Liver (tissue), 3 donors: Measurements from ENCODE around the gene DPH3.

Experiments used
- FOXA1 ChIP-seq: IDR thresholded peaks from 2 replicates; pipeline ENCODE4 v1.6.1; 2016; ENCODE audit warnings: antibody characterized with exemption
- GABPA ChIP-seq, 2 donors: IDR thresholded peaks in 1 of 2; conservative IDR thresholded peaks in 1 of 2; 2 replicates each; pipeline ENCODE4 v1.6.1; 2016; ENCODE audit warnings: antibody characterized with exemption in 2 of 2, mild to moderate bottlenecking in 1 of 2, moderate library complexity in 1 of 2
- JUND ChIP-seq, 2 donors: IDR thresholded peaks; 2 replicates each; pipeline ENCODE4 v1.6.1; 2016; ENCODE audit warnings: antibody characterized with exemption in 2 of 2
- NR2F2 ChIP-seq: IDR thresholded peaks from 2 replicates; pipeline ENCODE4 v1.6.1; 2016; ENCODE audit warnings: antibody characterized with exemption
- RAD21 ChIP-seq, 2 donors: IDR thresholded peaks; 2 replicates each; pipeline ENCODE4 v1.6.1; 2016; ENCODE audit warnings: antibody characterized with exemption in 2 of 2, mild to moderate bottlenecking in 2 of 2
- RXRA ChIP-seq, 2 donors: IDR thresholded peaks; 2 replicates each; pipeline ENCODE4 v1.6.1; 2017 to 2018; ENCODE audit warnings: antibody characterized with exemption in 2 of 2, mild to moderate bottlenecking in 1 of 2
- SP1 ChIP-seq: IDR thresholded peaks from 2 replicates; pipeline ENCODE4 v1.6.1; 2018; ENCODE audit warnings: antibody characterized with exemption, mild to moderate bottlenecking
- TAF1 ChIP-seq: conservative IDR thresholded peaks from 2 replicates; pipeline ENCODE4 v1.6.1; 2016; ENCODE audit warnings: antibody characterized with exemption, mild to moderate bottlenecking
- YY1 ChIP-seq: IDR thresholded peaks from 2 replicates; pipeline ENCODE4 v1.6.1; 2016; ENCODE audit warnings: antibody characterized with exemption, mild to moderate bottlenecking
- ZBTB33 ChIP-seq: IDR thresholded peaks from 2 replicates; pipeline ENCODE4 v1.6.1; 2016; ENCODE audit warnings: antibody characterized with exemption
- TF ChIP-seq, protein P1 (sequence below): IDR thresholded peaks from 2 replicates; pipeline ENCODE4 v1.6.1; 2016; ENCODE audit warnings: antibody characterized with exemption
- TF ChIP-seq, protein P2 (sequence below): IDR thresholded peaks from 2 replicates; pipeline ENCODE4 v1.6.1; 2016; ENCODE audit warnings: antibody characterized with exemption, mild to moderate bottlenecking
- TF ChIP-seq, protein P3 (sequence below): fragments of 150-350 bp; IDR thresholded peaks from 2 replicates; pipeline ENCODE4 v1.5.1; 2017; ENCODE audit warnings: improper control_type of control experiment, low read depth, low read length; ENCODE audit not compliant: missing input control
- TF ChIP-seq, protein P4 (sequence below): IDR thresholded peaks from 2 replicates; pipeline ENCODE4 v1.6.1; 2016; ENCODE audit warnings: antibody characterized with exemption
- donor health status: healthy.
- donor health status: healthy.

DNA sequence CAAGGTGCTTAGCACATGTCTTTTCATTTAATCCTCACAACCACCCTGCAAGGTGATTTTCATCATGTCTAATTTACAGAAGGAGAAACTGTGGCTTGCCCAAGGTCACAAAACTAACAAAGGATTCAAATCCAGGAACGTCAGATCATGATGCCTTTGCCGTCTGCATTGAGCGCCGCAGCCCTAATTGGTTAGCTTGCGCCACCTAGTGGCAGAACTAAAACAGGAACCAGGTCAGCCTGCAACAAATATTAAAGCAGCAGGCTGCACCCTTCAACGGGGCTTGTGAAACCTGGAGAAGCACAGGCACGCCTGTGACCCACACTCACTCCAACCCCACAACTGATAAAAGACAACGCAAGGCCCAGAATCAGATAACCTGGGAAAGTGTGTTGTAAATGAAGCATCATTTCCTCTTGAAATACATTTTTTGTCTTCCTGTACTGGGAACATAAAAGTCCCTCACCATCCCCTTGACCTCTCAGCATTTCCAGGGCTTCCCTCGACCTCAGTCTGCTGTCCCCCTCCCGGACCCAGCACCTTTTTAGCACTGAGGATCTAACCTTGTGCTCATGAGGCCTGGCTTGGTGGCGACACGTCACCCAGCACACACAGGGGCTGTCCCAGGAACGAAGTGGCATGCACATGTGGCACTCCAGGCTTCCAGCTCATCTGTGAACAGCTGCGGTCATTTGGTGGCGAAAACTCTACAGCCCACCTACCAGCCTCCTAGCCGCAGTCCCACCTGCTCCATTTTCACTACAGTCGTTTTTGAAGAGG, 17.3 kb downstream of the DPH3 start:
- TF ChIP-seq, protein P1, sequence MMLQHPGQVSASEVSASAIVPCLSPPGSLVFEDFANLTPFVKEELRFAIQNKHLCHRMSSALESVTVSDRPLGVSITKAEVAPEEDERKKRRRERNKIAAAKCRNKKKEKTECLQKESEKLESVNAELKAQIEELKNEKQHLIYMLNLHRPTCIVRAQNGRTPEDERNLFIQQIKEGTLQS, result no peak
- TF ChIP-seq, protein P2, sequence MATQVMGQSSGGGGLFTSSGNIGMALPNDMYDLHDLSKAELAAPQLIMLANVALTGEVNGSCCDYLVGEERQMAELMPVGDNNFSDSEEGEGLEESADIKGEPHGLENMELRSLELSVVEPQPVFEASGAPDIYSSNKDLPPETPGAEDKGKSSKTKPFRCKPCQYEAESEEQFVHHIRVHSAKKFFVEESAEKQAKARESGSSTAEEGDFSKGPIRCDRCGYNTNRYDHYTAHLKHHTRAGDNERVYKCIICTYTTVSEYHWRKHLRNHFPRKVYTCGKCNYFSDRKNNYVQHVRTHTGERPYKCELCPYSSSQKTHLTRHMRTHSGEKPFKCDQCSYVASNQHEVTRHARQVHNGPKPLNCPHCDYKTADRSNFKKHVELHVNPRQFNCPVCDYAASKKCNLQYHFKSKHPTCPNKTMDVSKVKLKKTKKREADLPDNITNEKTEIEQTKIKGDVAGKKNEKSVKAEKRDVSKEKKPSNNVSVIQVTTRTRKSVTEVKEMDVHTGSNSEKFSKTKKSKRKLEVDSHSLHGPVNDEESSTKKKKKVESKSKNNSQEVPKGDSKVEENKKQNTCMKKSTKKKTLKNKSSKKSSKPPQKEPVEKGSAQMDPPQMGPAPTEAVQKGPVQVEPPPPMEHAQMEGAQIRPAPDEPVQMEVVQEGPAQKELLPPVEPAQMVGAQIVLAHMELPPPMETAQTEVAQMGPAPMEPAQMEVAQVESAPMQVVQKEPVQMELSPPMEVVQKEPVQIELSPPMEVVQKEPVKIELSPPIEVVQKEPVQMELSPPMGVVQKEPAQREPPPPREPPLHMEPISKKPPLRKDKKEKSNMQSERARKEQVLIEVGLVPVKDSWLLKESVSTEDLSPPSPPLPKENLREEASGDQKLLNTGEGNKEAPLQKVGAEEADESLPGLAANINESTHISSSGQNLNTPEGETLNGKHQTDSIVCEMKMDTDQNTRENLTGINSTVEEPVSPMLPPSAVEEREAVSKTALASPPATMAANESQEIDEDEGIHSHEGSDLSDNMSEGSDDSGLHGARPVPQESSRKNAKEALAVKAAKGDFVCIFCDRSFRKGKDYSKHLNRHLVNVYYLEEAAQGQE, result no peak
- TF ChIP-seq, protein P3, sequence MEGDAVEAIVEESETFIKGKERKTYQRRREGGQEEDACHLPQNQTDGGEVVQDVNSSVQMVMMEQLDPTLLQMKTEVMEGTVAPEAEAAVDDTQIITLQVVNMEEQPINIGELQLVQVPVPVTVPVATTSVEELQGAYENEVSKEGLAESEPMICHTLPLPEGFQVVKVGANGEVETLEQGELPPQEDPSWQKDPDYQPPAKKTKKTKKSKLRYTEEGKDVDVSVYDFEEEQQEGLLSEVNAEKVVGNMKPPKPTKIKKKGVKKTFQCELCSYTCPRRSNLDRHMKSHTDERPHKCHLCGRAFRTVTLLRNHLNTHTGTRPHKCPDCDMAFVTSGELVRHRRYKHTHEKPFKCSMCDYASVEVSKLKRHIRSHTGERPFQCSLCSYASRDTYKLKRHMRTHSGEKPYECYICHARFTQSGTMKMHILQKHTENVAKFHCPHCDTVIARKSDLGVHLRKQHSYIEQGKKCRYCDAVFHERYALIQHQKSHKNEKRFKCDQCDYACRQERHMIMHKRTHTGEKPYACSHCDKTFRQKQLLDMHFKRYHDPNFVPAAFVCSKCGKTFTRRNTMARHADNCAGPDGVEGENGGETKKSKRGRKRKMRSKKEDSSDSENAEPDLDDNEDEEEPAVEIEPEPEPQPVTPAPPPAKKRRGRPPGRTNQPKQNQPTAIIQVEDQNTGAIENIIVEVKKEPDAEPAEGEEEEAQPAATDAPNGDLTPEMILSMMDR, result peak; percentile 93
- TF ChIP-seq YY1 (no peak), TAF1 (no peak), GABPA (IDR thresholded peaks at IDR 0.05 in 1 of 2, conservative IDR thresholded peaks at IDR 0.05 in 1 of 2) (no peak), RXRA (IDR thresholded peaks at IDR 0.05) (peak in 1 of 2 donors; percentile 8), RAD21 (IDR thresholded peaks at IDR 0.05) (peak; percentile 99), ZBTB33 (no peak), NR2F2 (no peak), FOXA1 (no peak), JUND (IDR thresholded peaks at IDR 0.05) (no peak), SP1 (peak; percentile 16)
- TF ChIP-seq, protein P4, sequence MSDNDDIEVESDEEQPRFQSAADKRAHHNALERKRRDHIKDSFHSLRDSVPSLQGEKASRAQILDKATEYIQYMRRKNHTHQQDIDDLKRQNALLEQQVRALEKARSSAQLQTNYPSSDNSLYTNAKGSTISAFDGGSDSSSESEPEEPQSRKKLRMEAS, result no peak
